Right lobe of liver (tissue), 4 donors: ENCODE results near the gene ZDHHC9.

ENCODE experiments used
- CTCF ChIP-seq, 4 donors: fragments of 200-600 bp in 3 of 4; fragments of 450-650 bp in 1 of 4; IDR thresholded peaks; one replicate each; pipeline versions ENCODE4 v1.5.1 to v1.8.0; 2016 to 2022; ENCODE audit warnings: antibody characterized with exemption in 4 of 4, mild to moderate bottlenecking in 2 of 4
- POLR2A ChIP-seq: fragments of 450-650 bp; IDR thresholded peaks from one replicate; pipeline ENCODE4 v1.6.1; 2017; ENCODE audit warnings: antibody characterized with exemption, mild to moderate bottlenecking
- donor health status: DM: no; HTN: no; CAD: no.
- donor health status: DM: no; HTN: no; CAD: no.
- donor health status: DM: no; HTN: yes; CAD: no.

GRCh38 chrX:129762448-129762847 lies 81.2 kb downstream of the ZDHHC9 start:
- TF ChIP-seq CTCF (IDR thresholded peaks at IDR 0.05) (no peak), POLR2A (no peak)
